ENCODE data around the gene ALG12. TPM values are rescaled to one million over a fixed set of nuclear protein-coding genes. Genes with fewer than 3 reads are reported as not detected.

The ALG12 gene
- total and polyA plus RNA-seq, 2 of the 13 experiments (the other 11 are each of a cell fraction or from before 2014, with no cell fraction given) = 7.8 to 15.8 TPM

DNA sequence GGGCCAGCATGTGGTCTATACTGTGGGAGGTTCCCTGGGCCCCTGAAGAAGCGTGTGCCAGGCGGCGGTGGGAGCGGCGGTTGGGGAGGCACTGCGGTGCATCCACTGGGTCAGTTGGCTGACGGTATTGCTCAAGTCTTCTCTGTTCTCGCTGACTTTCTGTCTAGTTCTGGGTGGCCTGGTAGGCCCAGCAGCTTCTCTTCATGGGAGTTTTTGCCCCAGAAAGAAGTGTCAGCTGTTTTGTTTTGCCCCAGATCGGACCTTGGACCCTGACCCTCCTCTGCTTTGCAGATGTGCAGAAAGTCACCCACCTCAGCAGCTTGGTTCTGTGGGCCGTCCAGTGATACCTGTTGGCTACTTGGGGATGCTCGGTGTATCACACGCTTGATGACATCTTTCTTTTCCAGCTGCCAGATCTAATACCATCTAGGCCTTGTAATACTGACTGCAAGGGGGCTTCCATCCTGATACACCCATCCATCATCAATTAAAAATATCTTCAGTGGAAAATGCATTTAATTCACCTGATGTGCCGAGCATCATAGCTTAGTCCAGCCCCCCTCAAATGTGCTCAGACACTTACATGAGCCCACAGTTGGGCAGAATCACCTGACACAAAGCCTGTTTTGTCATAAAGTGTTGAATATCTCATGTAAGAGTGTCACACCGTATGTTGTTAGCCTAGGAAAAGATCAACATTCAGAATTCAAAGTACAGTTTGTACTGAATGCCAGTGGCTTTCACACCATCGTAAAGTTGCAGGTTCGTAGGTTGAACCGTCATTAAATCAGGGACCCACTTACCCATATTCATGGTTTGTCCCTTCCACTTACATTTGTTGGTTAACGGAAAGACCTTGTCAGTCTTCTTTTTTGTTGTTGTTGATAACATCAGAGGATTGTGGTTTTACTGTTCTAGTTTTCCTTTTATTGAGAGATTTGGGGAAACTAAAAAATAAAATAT lies 50.7 kb downstream of the ALG12 start (continued):
- TF ChIP-seq, protein P1, sequence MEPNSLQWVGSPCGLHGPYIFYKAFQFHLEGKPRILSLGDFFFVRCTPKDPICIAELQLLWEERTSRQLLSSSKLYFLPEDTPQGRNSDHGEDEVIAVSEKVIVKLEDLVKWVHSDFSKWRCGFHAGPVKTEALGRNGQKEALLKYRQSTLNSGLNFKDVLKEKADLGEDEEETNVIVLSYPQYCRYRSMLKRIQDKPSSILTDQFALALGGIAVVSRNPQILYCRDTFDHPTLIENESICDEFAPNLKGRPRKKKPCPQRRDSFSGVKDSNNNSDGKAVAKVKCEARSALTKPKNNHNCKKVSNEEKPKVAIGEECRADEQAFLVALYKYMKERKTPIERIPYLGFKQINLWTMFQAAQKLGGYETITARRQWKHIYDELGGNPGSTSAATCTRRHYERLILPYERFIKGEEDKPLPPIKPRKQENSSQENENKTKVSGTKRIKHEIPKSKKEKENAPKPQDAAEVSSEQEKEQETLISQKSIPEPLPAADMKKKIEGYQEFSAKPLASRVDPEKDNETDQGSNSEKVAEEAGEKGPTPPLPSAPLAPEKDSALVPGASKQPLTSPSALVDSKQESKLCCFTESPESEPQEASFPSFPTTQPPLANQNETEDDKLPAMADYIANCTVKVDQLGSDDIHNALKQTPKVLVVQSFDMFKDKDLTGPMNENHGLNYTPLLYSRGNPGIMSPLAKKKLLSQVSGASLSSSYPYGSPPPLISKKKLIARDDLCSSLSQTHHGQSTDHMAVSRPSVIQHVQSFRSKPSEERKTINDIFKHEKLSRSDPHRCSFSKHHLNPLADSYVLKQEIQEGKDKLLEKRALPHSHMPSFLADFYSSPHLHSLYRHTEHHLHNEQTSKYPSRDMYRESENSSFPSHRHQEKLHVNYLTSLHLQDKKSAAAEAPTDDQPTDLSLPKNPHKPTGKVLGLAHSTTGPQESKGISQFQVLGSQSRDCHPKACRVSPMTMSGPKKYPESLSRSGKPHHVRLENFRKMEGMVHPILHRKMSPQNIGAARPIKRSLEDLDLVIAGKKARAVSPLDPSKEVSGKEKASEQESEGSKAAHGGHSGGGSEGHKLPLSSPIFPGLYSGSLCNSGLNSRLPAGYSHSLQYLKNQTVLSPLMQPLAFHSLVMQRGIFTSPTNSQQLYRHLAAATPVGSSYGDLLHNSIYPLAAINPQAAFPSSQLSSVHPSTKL (CRISPR knock-in tag; IDR thresholded peaks at IDR 0.05) = peak; percentile 19; the same call in 1 of the 2 replicates
- TF ChIP-seq ZNF75D (CRISPR knock-in tag; IDR thresholded peaks at IDR 0.05; ENCODE audit: borderline replicate concordance) = no peak
- TF ChIP-seq ZNF839 (CRISPR knock-in tag; IDR thresholded peaks at IDR 0.05; ENCODE audit: borderline replicate concordance) = no peak
- TF ChIP-seq ZNF331 (CRISPR knock-in tag; IDR thresholded peaks at IDR 0.05) = 0 out of 2 replicates have a peak, but pooled peaks have one; percentile 30
- TF ChIP-seq PHF21A (CRISPR knock-in tag; IDR thresholded peaks at IDR 0.05) = peak; percentile 69
- TF ChIP-seq FOXC1 (CRISPR knock-in tag; IDR thresholded peaks at IDR 0.05; ENCODE audit: borderline replicate concordance) = no peak
- TF ChIP-seq FOXJ3 (CRISPR knock-in tag; IDR thresholded peaks at IDR 0.05; ENCODE audit: borderline replicate concordance) = no peak; the same call in 1 of the 2 replicates
- TF ChIP-seq, protein P2, sequence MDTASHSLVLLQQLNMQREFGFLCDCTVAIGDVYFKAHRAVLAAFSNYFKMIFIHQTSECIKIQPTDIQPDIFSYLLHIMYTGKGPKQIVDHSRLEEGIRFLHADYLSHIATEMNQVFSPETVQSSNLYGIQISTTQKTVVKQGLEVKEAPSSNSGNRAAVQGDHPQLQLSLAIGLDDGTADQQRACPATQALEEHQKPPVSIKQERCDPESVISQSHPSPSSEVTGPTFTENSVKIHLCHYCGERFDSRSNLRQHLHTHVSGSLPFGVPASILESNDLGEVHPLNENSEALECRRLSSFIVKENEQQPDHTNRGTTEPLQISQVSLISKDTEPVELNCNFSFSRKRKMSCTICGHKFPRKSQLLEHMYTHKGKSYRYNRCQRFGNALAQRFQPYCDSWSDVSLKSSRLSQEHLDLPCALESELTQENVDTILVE (CRISPR knock-in tag; IDR thresholded peaks at IDR 0.05) = no peak
- no peak for TF ChIP-seq ETV6 (CRISPR knock-in tag; conservative IDR thresholded peaks at IDR 0.05)
- peak; percentile 50; the same call in 1 of the 2 replicates for TF ChIP-seq HNF4G (IDR thresholded peaks at IDR 0.05; ENCODE audit: borderline replicate concordance, low read depth, low read length)
- TF ChIP-seq HNF4G (CRISPR knock-in tag; IDR thresholded peaks at IDR 0.05; ENCODE audit: borderline replicate concordance, low read depth) = peak; percentile 44; the same call in 1 of the 2 replicates
- TF ChIP-seq ATF1 (CRISPR knock-in tag; IDR thresholded peaks at IDR 0.05) = peak; percentile 16; the same call in 1 of the 2 replicates
- TF ChIP-seq KAT7 (CRISPR knock-in tag; IDR thresholded peaks at IDR 0.05; ENCODE audit: borderline replicate concordance) = no peak
- TF ChIP-seq KLF16 (CRISPR knock-in tag; IDR thresholded peaks at IDR 0.05) = 0 out of 4 replicates have a peak, but pooled peaks of 1 of the 2 experiments have one; percentile 23
- TF ChIP-seq ARHGAP35 (CRISPR knock-in tag; IDR thresholded peaks at IDR 0.05; ENCODE audit: borderline replicate concordance) = 0 out of 2 replicates have a peak, but pooled peaks have one; percentile 55
- no peak for TF ChIP-seq RCOR2 (CRISPR knock-in tag; IDR thresholded peaks at IDR 0.05)
- TF ChIP-seq ZFY (CRISPR knock-in tag; IDR thresholded peaks at IDR 0.05) = peak; percentile 70
- no peak for TF ChIP-seq ZNF652 (CRISPR knock-in tag; IDR thresholded peaks at IDR 0.05; ENCODE audit: borderline replicate concordance, low read depth)
- 0 out of 2 replicates have a peak, but pooled peaks have one; percentile 25 for TF ChIP-seq ZFP90 (CRISPR knock-in tag; IDR thresholded peaks at IDR 0.05; ENCODE audit: borderline replicate concordance)
- TF ChIP-seq, protein P3, sequence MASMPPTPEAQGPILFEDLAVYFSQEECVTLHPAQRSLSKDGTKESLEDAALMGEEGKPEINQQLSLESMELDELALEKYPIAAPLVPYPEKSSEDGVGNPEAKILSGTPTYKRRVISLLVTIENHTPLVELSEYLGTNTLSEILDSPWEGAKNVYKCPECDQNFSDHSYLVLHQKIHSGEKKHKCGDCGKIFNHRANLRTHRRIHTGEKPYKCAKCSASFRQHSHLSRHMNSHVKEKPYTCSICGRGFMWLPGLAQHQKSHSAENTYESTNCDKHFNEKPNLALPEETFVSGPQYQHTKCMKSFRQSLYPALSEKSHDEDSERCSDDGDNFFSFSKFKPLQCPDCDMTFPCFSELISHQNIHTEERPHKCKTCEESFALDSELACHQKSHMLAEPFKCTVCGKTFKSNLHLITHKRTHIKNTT (CRISPR knock-in tag; IDR thresholded peaks at IDR 0.05) = no peak
- TF ChIP-seq SUZ12 (IDR thresholded peaks at IDR 0.05; ENCODE audit: low read depth, low read length) = no peak
- no peak for TF ChIP-seq SRF (IDR thresholded peaks at IDR 0.05; ENCODE audit: low read depth, low read length)
- no peak for TF ChIP-seq RBM39 (IDR thresholded peaks at IDR 0.05; ENCODE audit: low read depth, low read length, poor library complexity, severe bottlenecking)
